Glomerular visceral epithelial cell (primary cell): Measurements from ENCODE around the gene AMN.
A peak's percentile ranks its signal among the peaks of the same experiment; 100 is the strongest.

Source experiments
- DNase-seq: peaks from one replicate; pipeline ENCODE4 v3.0.0-alpha.2; 2016; ENCODE audit errors: extremely low spot score

Gene AMN

GRCh38 chr14:102927878-102928411, 5.5 kb downstream of the AMN start:
- no peak for DNase-seq

- DNase-seq = peak; percentile 33
Measured at GRCh38 chr14:102928412-102929240, 6.2 kb downstream of the AMN start.

GRCh38 chr14:102929241-102930137, 7.0 kb downstream of the AMN start:
- no peak for DNase-seq

GRCh38 chr14:102930138-102930752, 7.8 kb downstream of the AMN start:
- no peak for DNase-seq

- peak; percentile 88 for DNase-seq
Measured at GRCh38 chr14:102930753-102931579, 8.5 kb downstream of the AMN start.

- no peak for DNase-seq
Measured at GRCh38 chr14:102931580-102932285, 9.3 kb downstream of the AMN start.

GRCh38 chr14:102932484-102933248, 10.2 kb downstream of the AMN start:
- no peak for DNase-seq

GRCh38 chr14:102933618-102934231, 11.3 kb downstream of the AMN start:
- DNase-seq = no peak

GRCh38 chr14:102935756-102936155, 13.3 kb downstream of the AMN start:
- DNase-seq = no peak

GRCh38 chr14:102937331-102938175, 15.1 kb downstream of the AMN start:
- DNase-seq = no peak

GRCh38 chr14:102938191-102938590, 15.7 kb downstream of the AMN start:
- no peak for DNase-seq

GRCh38 chr14:102939329-102939728, 16.9 kb downstream of the AMN start:
- DNase-seq = no peak

- DNase-seq = no peak
Measured at GRCh38 chr14:102939820-102940561, 17.5 kb downstream of the AMN start.

- no peak for DNase-seq
Measured at GRCh38 chr14:102940729-102941362, 18.4 kb downstream of the AMN start.

GRCh38 chr14:102941419-102942011, 19.1 kb downstream of the AMN start:
- no peak for DNase-seq

GRCh38 chr14:102942069-102942468, 19.6 kb downstream of the AMN start:
- no peak for DNase-seq

GRCh38 chr14:102943454-102943853, 21.0 kb downstream of the AMN start:
- no peak for DNase-seq
